NCI-H146 treated with DMSO at 0.1 percent for 48 hours (cell line): ENCODE measurements around the gene SVOPL.
"Not testable (repeated sequence)": the region's sequence is repeated elsewhere in the genome, so short reads cannot be mapped to it uniquely, and the experiment has no call there.

Source experiments
- DNase-seq: peaks from one replicate; lab custom pipeline; 2025; ENCODE audit not compliant: unreplicated experiment; lab: John Stamatoyannopoulos, UW

Gene SVOPL

DNA sequence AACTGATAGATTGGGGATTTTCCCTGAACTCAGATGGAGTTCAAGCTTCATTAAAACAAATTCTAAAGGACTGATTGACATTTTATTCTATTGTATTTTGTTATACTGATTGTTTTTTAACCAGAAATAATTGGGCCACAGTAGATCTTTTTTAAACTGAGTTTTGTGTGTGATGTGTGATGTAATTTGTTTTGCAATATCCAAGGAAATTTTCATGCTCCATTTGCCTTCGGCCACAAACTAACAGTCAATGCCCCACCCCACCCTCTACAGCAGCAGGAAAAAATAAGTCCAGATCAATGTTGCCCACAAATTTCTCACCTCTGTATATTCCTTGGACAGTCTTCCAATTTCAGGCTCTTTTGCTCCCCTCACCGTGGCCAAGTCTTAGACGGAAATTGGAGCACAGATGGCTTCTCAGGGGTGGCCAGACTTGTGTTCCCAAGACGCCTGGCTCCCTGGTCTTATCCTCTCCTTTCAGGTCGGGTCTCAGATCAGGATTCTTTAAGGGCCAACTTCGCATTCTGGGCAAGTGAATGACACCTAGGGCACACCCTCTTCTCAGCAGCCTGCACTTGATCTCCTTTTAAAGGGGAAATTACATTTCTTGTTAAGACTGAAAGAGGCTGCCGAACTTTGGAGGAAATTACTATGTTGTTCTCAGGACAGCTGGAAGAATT, at the start of gene SVOPL:
Gene SVOPL, minus strand, starts transcription at position 506 of the 680 bp plus-strand sequence. CDS start 22,317 bp downstream, outside the sequence.
- DNase-seq: no peak

GRCh38 chr7:138750473-138750872, 49.3 kb upstream of the SVOPL start:
- no peak for DNase-seq

DNA sequence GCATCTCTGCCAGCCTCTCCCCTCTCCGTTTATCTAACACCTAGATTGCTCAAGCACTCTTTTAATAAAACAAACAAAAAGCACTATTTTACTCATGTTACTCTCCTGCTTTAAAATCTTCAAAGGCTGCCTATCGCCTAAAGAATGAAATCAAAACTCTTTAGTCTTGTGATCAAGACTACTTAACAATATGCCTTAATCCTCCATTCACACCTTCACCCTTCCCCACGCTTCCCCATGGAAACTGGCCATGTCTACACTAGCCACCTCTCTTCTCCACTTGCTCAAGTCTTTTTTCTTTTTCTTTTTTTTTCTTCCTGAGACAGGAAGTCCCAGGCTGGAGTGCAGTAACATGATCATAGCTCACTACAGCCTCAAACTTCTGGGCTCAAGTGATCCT, 48.8 kb upstream of the SVOPL start:
- DNase-seq: no peak

DNA sequence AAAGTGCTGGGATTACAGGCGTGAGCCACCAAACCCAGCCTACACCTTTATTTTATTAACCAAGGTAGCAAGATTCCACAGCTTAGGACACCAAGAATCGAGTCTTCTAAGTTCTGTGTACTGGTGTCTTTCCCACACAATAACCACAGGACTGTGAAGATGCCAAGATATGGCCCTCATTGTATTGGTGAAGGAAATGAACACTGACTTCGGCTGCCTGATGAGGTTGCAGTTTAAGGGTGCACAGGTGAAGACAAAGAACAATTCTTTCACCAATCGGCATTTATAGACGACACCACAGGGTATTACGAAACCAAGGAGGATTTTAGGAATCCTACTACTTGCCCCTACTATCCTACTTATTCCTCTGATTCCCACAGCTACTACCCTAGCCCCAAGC, 47.5 kb upstream of the SVOPL start:
- no peak for DNase-seq

DNA sequence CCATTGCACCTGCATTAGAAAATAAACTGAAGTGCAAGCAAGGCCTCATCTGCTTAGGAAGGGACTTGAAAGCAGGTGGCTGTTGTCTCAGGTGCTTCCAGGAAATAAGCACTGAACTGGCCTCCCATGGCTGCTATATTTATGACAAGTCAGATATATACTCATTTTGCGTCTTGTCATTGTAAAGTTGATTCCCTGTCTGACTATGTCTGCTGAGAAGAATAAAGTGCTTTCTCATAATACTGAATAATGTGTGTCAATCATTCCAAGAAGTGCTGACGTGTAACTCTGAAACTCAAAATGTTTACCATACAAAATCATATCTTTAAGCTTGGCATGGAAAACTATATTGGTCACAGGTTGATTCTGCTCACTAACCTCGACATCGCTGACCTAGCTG, 44.9 kb upstream of the SVOPL start:
- DNase-seq: no peak

DNA sequence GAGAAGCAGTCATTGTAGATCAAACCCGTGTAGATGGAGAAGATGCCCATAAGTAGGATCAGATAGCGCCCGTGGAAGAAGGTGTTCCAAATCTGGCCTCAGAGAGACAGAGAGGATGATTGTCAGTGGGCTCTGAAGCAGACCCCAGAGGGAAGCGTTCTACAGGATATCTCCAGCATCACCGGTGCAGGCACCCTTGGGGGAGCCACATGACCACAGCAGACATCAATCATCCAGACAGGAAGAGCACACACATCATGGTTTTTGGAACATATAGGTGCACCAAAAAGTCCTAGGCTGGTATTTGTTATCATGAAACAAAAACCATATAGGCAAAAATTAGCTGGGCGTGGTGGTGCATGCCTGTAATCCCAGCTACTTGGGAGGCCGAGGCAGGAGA, 44.0 kb upstream of the SVOPL start:
- no peak for DNase-seq

DNA sequence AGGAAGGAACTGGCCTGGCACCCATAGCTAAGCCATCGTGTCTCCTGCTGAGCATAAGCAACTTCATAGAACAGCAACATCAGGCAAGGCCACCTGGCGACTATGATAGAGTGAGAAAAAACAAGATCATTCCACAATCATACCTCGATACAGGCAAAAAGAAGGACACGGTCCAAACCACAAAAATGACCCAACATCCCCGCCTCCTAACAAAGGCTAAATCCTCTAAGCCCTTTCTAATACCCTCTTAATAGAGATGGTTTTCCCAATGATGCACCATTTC, 40.2 kb upstream of the SVOPL start:
- DNase-seq: no peak

DNA sequence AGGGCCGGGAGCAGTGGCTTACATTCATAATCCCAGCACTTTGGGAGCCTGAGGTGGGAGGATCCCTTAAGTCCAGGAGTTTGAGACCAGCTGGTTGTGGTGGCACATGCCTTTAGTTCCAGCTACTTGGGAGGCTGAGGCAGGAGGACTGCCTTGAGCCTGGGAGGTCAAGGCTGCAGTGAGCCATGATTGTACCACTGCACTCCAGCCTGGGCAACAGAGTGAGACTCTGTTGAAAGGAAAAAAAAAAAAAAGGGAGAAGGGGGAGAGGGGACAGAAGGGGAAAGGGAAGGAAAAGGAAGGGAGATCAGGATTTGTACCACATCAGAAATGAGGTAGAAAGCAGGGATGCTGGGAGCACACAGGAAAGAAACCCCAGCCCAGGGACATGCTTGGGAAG, 38.7 kb upstream of the SVOPL start:
- DNase-seq: no peak

GRCh38 chr7:138738551-138739335, 37.6 kb upstream of the SVOPL start:
- peak; percentile 74 for DNase-seq

GRCh38 chr7:138738114-138738513, 37.0 kb upstream of the SVOPL start:
- no peak for DNase-seq

DNA sequence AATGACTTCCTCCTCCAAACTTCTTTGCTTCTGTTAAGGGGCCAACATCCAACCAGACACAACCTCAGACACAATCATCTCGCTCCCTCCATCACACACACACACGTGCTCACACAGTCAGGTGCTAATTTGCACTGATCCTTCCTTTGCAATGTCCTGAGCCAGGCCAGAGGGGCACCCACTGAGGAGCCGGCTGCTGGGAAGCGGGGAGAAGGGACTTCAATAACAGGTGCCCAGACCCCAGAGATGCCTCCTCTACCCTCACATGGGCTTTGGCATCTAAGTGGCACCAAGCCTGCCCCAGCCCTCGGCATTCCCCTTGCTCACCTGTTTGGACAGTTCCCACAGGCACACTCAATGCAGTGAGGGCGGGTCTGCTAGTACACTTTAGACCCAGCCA, 34.2 kb upstream of the SVOPL start:
- DNase-seq: no peak

GRCh38 chr7:138731733-138732132, 30.6 kb upstream of the SVOPL start:
- DNase-seq: not testable (repeated sequence)

GRCh38 chr7:138729444-138729843, 28.3 kb upstream of the SVOPL start:
- DNase-seq: no peak

DNA sequence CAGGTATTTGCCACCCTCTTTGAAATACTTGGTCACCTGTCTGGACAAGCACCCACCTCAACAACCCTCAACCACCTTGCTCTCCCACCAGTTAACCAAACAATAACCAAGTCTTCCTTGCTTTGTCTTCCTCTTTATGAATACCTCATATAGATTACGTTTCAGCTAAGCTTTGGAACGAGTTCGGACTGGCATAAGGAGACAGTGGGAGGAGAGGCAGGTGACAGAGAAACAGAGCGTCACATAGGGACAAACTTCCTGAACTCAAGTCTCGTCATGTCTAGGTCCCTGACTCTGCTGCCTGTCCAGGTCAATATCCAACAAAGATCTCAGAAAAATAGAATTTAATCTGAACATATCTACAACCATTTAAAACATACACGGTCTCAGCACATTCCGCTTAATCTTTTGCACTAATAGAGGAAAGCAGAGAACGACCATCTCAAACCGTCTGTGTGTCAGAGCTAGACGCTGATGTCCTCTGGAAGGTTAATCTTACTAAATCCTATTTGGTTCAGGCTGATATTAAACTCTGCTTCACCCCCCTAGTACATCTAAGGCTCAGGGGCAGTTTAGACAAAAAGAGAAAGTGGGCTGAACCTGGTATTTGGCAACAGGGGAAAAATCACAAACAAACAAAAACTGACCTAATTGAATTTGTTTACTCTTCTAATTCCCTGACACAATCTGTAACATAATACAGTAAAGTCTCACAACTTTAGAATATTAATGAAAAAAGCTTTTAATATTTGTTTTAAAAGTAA, 26.4 kb upstream of the SVOPL start:
- DNase-seq: peak; percentile 6

GRCh38 chr7:138726288-138726687, 25.1 kb upstream of the SVOPL start:
- DNase-seq: no peak

DNA sequence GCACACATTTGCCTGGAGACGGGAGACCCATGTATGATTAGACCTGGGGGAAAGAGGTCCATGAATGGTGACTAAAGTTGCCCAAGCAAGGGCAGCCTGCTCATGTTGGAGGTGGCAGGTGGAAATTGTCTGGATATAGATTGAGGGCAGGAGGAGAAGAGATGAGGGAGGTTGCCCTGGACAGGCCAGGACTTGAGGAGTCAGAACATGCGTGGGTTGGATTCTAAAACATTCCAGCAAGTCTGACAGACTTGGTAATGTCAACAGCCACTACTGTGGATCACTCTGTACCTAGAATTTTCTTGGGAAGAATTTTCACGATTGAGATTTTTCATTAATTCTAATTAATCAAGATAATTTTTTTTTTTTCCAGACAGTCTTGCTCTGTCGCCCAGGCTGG, 19.1 kb upstream of the SVOPL start:
- no peak for DNase-seq

GRCh38 chr7:138716889-138717288, 15.7 kb upstream of the SVOPL start:
- no peak for DNase-seq

- DNase-seq: no peak
These were observed 12.0 kb upstream of the SVOPL start for GRCh38 chr7:138713191-138713590.

GRCh38 chr7:138712652-138713051, 11.5 kb upstream of the SVOPL start:
- no peak for DNase-seq

- DNase-seq: no peak
These were observed 9.6 kb upstream of the SVOPL start for GRCh38 chr7:138710536-138711385.

DNA sequence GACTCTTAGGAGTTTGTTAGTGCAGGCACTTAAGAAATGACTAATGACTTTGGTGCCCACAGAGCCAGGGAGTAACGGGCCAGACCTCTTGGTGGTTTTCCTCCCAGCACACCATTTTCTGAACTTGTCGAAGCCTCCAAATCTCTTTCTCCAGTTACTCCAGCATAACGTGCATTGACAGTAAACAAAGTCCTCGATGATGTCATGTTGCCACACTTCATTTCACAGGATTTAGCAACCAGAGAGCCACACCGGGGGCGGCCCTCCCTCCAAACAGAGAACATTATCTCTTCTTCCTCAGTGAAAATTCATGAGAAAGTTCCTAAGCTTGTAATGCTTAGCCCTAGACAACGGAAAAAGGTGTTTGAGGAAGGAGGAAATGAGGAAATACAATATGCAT, 4.0 kb upstream of the SVOPL start:
- DNase-seq: no peak
